Stimulated activated CD8-positive, alpha-beta memory T cell treated with anti-CD3 and anti-CD28 coated beads, Interleukin-7, amount 100 ng/mL, for 24 hours (primary cell): Measurements from ENCODE around the gene ITGA3.
A peak's percentile ranks its signal among the peaks of the same experiment; 100 is the strongest.

Experiments
- DNase-seq: peaks from one replicate; pipeline ENCODE4 v3.0.0-alpha.2; 2020; ENCODE audit warnings: low read depth

ITGA3 gene

GRCh38 chr17:50110591-50111349 is 54.9 kb downstream of the ITGA3 start:
- DNase-seq = no peak

GRCh38 chr17:50111673-50112655 is 56.1 kb downstream of the ITGA3 start:
- no peak for DNase-seq

GRCh38 chr17:50112694-50113093 is 56.8 kb downstream of the ITGA3 start:
- DNase-seq = no peak

GRCh38 chr17:50113624-50114320 is 57.9 kb downstream of the ITGA3 start:
- no peak for DNase-seq

GRCh38 chr17:50114401-50114800 is 58.5 kb downstream of the ITGA3 start:
- no peak for DNase-seq

- no peak for DNase-seq
Observed at GRCh38 chr17:50114849-50115357, 59.0 kb downstream of the ITGA3 start.

- DNase-seq = no peak
Observed at GRCh38 chr17:50115756-50116155, 59.8 kb downstream of the ITGA3 start.

GRCh38 chr17:50117202-50118051 is 61.5 kb downstream of the ITGA3 start:
- peak; percentile 23 for DNase-seq

- no peak for DNase-seq
Observed at GRCh38 chr17:50118076-50118827, 62.3 kb downstream of the ITGA3 start.

- no peak for DNase-seq
Observed at GRCh38 chr17:50118828-50119218, 62.9 kb downstream of the ITGA3 start.

GRCh38 chr17:50120475-50121253 is 64.8 kb downstream of the ITGA3 start:
- no peak for DNase-seq

GRCh38 chr17:50122945-50123344 is 67.0 kb downstream of the ITGA3 start:
- DNase-seq = no peak

- no peak for DNase-seq
Observed at GRCh38 chr17:50123649-50124349, 67.9 kb downstream of the ITGA3 start.

- no peak for DNase-seq
Observed at GRCh38 chr17:50125420-50125997, 69.6 kb downstream of the ITGA3 start.

GRCh38 chr17:50127697-50128361 is 71.9 kb downstream of the ITGA3 start:
- DNase-seq = no peak

- no peak for DNase-seq
Observed at GRCh38 chr17:50128441-50129352, 72.8 kb downstream of the ITGA3 start.

GRCh38 chr17:50129353-50129727 is 73.4 kb downstream of the ITGA3 start:
- DNase-seq = no peak
